ENCODE results near the gene ZNF74.

The ZNF74 gene

DNA sequence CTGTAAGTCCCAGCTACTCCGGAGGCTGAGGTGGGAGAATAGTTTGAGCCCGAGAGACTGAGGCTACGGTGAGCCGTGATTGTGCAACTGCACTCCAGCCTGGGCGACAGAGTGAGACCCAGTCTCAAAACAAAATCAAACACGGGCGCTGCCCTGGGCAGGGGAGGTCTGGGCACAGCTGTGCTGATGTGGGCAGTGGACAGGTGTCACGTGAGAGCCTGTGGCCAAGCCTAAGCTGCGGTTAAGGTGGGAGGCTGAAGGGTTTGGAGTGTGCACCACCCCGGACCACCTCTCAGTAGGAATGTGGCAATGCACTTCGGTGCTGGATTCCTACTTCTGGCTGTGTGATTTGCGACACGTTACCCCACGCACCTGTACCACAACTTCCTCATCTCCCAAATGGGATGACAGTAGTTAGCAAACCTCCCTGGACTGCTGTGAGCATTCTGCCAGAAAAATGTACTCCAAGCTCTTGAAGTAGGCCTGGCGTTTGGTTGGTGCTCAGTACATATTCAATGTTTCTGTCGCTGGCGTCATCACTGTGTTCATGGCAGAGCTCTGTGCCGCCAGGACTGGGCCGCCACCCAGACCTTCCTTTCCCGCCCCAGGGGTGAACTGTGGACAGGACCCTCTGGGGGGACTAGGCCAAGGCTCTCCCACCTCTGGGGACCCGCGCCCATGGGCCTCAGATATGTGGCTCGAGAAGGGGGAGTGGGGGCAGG lies 807 bp upstream of the ZNF74 start:
- peak overlapping the region; percentile 53 for H3K27ac ChIP-seq
- no peak for TF ChIP-seq ZFX (IDR thresholded peaks at IDR 0.05; ENCODE audit: borderline replicate concordance)
- TF ChIP-seq, protein P1, sequence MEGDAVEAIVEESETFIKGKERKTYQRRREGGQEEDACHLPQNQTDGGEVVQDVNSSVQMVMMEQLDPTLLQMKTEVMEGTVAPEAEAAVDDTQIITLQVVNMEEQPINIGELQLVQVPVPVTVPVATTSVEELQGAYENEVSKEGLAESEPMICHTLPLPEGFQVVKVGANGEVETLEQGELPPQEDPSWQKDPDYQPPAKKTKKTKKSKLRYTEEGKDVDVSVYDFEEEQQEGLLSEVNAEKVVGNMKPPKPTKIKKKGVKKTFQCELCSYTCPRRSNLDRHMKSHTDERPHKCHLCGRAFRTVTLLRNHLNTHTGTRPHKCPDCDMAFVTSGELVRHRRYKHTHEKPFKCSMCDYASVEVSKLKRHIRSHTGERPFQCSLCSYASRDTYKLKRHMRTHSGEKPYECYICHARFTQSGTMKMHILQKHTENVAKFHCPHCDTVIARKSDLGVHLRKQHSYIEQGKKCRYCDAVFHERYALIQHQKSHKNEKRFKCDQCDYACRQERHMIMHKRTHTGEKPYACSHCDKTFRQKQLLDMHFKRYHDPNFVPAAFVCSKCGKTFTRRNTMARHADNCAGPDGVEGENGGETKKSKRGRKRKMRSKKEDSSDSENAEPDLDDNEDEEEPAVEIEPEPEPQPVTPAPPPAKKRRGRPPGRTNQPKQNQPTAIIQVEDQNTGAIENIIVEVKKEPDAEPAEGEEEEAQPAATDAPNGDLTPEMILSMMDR (IDR thresholded peaks at IDR 0.05): no peak

DNA sequence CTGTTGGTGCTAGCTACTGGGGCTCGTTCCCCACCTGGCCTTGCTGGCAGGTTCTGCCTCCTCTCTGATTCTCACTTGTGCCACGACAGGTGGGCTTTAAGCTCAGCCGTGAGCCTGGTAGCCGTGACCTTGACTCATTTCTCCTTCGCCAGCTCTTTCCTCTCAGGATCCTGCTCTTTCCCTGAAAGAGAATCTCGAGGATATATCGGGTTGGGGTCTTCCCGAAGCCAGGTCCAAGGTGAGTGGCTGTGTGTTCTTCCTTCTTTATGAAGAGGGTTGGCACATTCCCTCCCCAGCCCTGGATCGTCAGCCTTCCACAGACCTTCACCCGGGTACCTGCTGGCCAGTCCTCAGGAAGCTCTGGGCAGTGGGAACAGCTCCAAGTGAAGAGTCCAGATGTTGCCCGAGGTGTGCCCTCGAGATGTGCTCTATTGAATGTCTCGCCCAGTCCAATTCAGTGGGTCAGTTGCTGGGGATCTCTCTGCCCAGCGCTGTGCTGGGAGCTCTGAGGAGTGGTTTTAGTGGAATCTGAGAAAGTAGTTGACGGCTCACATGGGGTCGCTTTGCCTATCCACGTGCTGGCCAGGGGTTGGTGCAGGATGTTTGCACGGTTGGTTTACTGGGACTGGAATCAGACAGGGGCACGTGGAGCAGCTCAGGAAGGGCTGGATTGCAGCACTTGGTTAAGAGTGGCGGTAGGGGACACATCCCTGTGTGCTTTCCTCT lies 1.4 kb downstream of the ZNF74 start:
- no peak overlapping the region for H3K27ac ChIP-seq
- TF ChIP-seq ZFX (IDR thresholded peaks at IDR 0.05; ENCODE audit: borderline replicate concordance): no peak
- TF ChIP-seq, protein P1 (IDR thresholded peaks at IDR 0.05): no peak

DNA sequence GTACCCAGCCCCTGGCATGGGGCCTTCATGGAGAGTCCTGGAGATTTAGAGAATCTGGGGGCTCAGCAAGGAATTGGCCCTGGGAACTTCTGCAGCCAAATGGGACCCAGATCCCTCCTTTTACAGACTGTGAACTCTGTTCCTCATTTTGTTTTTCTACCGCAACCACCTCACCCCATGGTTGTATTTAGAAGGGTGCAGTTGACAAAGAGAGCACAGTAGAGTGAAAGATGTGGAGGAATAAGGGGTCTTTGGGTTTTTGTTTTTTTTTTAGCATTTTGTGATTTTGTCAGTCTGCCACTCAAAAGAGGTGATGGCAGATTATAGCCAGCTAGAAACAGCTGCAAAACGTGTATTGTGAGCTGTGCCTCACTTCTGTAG lies 1.9 kb downstream of the ZNF74 start:
- H3K27ac ChIP-seq: no peak overlapping the region
- no peak for TF ChIP-seq ZFX (IDR thresholded peaks at IDR 0.05; ENCODE audit: borderline replicate concordance)
- TF ChIP-seq, protein P1 (IDR thresholded peaks at IDR 0.05): no peak

DNA sequence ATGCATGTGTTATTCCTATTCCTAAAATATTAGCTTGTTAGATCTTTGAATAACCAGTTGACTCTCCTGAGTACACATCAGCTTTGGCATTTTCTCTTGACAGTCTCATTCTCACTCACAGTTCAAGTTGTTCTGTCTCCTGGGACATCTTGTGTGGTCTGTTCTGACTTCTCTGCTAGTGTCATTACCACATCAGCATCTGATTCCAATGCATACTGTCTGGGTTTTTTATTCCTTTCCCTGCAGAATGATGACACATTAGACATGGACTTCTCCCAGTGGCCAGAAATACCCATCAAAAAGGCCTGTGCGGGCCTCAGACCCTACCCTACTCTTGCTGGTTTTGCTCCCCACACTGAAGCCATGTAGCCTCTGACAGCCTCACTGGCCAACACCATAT lies 2.7 kb downstream of the ZNF74 start:
- TF ChIP-seq ZFX (IDR thresholded peaks at IDR 0.05; ENCODE audit: borderline replicate concordance): no peak
- TF ChIP-seq, protein P1 (IDR thresholded peaks at IDR 0.05): no peak
- no peak overlapping the region for H3K27ac ChIP-seq

DNA sequence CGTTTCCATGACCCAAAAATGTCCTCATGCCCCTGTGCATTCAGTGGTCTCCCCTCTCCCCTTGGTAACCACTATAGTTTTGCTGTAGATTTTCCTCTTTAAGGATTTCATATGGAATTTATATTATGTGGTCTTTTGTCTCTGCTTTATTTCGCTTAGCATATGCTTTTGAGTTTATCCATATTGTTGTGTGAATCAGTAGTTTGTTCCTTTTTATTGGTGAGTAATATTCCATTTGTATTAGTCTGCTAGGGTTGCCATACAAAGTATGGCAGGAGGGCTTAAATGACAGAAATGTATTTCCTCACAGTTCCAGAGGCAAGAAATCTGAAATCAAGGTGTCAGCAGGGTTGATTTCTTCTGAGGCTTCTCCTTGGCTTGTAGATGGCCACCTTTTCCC lies 3.5 kb downstream of the ZNF74 start:
- TF ChIP-seq, protein P1 (IDR thresholded peaks at IDR 0.05): no peak
- no peak for TF ChIP-seq ZFX (IDR thresholded peaks at IDR 0.05; ENCODE audit: borderline replicate concordance)
- no peak overlapping the region for H3K27ac ChIP-seq

DNA sequence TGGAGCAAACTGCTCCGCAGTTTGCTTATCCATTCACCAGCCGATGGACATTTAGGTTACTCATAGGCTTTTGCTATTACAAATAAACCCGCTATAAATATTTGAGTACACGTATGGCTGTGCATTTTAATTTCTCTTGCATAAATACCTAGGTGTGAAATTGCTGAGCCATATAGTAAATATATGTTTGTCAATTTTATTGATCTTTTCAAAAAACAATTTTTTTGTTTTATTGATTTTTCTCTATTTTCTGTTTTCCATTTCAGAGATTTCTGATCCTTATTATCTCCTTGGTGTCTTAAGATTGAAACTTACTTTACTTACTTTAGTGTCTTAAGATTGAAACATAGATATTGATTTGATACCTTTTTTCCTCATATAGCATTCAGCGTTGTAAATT lies 4.5 kb downstream of the ZNF74 start:
- H3K27ac ChIP-seq: no peak overlapping the region
- TF ChIP-seq, protein P1 (IDR thresholded peaks at IDR 0.05): no peak
- no peak for TF ChIP-seq ZFX (IDR thresholded peaks at IDR 0.05; ENCODE audit: borderline replicate concordance)

All from 22Rv1 (cell line).